Type B pancreatic cell (in vitro differentiated cells): Measurements from ENCODE around the gene CCDC34. TPM values are rescaled to one million over a fixed set of nuclear protein-coding genes. Genes with fewer than 3 reads are reported as not detected.
A peak's percentile ranks its signal among the peaks of the same experiment; 100 is the strongest.

ENCODE experiments used
- DNase-seq: peaks from one replicate; pipeline ENCODE4 v3.0.0; 2021; ENCODE audit warnings: mixed read lengths; ENCODE audit not compliant: unreplicated experiment; ENCODE audit errors: extremely low spot score
- H3K27ac Mint-ChIP-seq: 2 replicates; pipeline ENCODE4 v1.8.0; 2021; ENCODE audit warnings: mild to moderate bottlenecking, mixed read lengths
- H3K27me3 Mint-ChIP-seq: 2 replicates; pipeline ENCODE4 v1.8.0; 2021; ENCODE audit warnings: mixed read lengths
- H3K36me3 Mint-ChIP-seq: 2 replicates; pipeline ENCODE4 v1.8.0; 2021; ENCODE audit warnings: mixed read lengths
- H3K4me1 Mint-ChIP-seq: one replicate; pipeline ENCODE4 v1.8.0; 2021; ENCODE audit warnings: mixed read lengths; ENCODE audit not compliant: unreplicated experiment
- H3K4me3 Mint-ChIP-seq: 2 replicates; pipeline ENCODE4 v1.8.0; 2021; ENCODE audit warnings: mild to moderate bottlenecking, mixed read lengths
- H3K9me3 Mint-ChIP-seq: 2 replicates; pipeline ENCODE4 v1.8.0; 2021; ENCODE audit warnings: mixed read lengths
- CTCF ChIP-seq: fragments of 200-600 bp; sonication (generic); conservative IDR thresholded peaks from 2 replicates; pipeline ENCODE4 v1.5.0; 2021; ENCODE audit warnings: antibody characterized with exemption, mild to moderate bottlenecking
- total RNA-seq: library from RNA; stranded (reverse); gene quantifications from 2 replicates; pipeline ENCODE4 v1.2.1, GENCODE V29; 2021; ENCODE audit warnings: low replicate concordance

Gene CCDC34
- total RNA-seq, 1 donor from 2014 or later = 30.4 TPM

GRCh38 chr11:27403195-27403594 is 40.2 kb upstream of the CCDC34 start:
- H3K36me3 Mint-ChIP-seq = peaks cover 3% of the 10 kb centered on the region
- no peak for TF ChIP-seq CTCF
- no peak overlapping the region for H3K27ac Mint-ChIP-seq
- no peak for DNase-seq
- no peaks in the 10 kb centered on the region for H3K9me3 Mint-ChIP-seq
- H3K27me3 Mint-ChIP-seq = no peaks in the 10 kb centered on the region
- H3K4me3 Mint-ChIP-seq = no peak overlapping the region
- H3K4me1 Mint-ChIP-seq = peaks cover 18% of the 10 kb centered on the region

- Mint-ChIP-seq H3K27ac (no peak overlapping the region), H3K4me1 (peaks cover 25% of the 10 kb centered on the region), H3K4me3 (no peak overlapping the region), H3K9me3 (no peaks in the 10 kb centered on the region), H3K27me3 (no peaks in the 10 kb centered on the region), H3K36me3 (peaks cover 3% of the 10 kb centered on the region)
- no peak for TF ChIP-seq CTCF
- no peak for DNase-seq
Measured at GRCh38 chr11:27402450-27402849, 39.4 kb upstream of the CCDC34 start.

- peak overlapping the region; percentile 83 for H3K27ac Mint-ChIP-seq
- TF ChIP-seq CTCF = no peak
- H3K4me3 Mint-ChIP-seq = peak overlapping the region; percentile 26
- no peaks in the 10 kb centered on the region for H3K27me3 Mint-ChIP-seq
- H3K9me3 Mint-ChIP-seq = no peaks in the 10 kb centered on the region
- peaks cover 31% of the 10 kb centered on the region for H3K4me1 Mint-ChIP-seq
- H3K36me3 Mint-ChIP-seq = peaks cover 3% of the 10 kb centered on the region
- no peak for DNase-seq
Measured at GRCh38 chr11:27401833-27402316, 38.9 kb upstream of the CCDC34 start.

DNA sequence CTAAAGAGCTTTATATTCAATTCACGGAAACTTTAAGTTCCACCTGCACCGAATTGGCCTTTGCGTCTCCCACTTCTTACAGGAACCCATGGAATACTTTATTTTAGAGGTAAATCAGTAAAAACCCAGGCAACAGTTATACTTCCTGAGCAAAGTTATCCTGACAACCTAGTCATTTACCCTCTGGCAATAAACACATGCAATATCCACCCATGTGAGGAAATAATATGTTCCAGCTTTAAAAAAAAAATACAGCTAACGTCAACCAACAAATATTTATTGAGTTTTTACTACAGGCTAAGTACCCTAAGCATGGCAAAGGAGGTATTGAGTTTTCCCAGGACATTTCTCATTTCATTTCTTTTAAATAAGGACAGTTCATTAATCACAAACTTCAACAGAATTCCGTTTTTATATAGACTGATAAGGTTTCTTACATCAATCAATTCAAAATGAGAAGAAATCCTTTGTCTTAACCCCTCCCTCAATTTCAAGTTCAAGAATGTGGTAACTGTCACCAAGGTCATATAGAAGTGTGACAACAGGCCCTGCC is 38.3 kb upstream of the CCDC34 start:
- peak overlapping the region; percentile 83 for H3K27ac Mint-ChIP-seq
- no peaks in the 10 kb centered on the region for H3K27me3 Mint-ChIP-seq
- peak overlapping the region; percentile 27 for H3K4me3 Mint-ChIP-seq
- no peak for TF ChIP-seq CTCF
- DNase-seq = no peak
- no peaks in the 10 kb centered on the region for H3K9me3 Mint-ChIP-seq
- H3K36me3 Mint-ChIP-seq = peaks cover 3% of the 10 kb centered on the region
- H3K4me1 Mint-ChIP-seq = peaks cover 32% of the 10 kb centered on the region

- Mint-ChIP-seq H3K36me3 (peaks cover 3% of the 10 kb centered on the region), H3K4me3 (peak overlapping the region; percentile 39), H3K27ac (peak overlapping the region; percentile 52), H3K4me1 (peaks cover 50% of the 10 kb centered on the region), H3K9me3 (no peaks in the 10 kb centered on the region), H3K27me3 (no peaks in the 10 kb centered on the region)
- no peak for TF ChIP-seq CTCF
- no peak for DNase-seq
Measured at GRCh38 chr11:27398400-27398770, 35.4 kb upstream of the CCDC34 start.
